Measurements from ENCODE around the gene CCDC7.

GRCh38 chr10:32889631-32890212 is 443.8 kb downstream of the CCDC7 start:
- TF ChIP-seq CTCF (IDR thresholded peaks at IDR 0.05): no peak
- no peak for TF ChIP-seq POLR2A (IDR thresholded peaks at IDR 0.05)

All from Peyer's patch (tissue), 4 donors.